ENCODE measurements around the gene RAB11FIP3. TPM values are rescaled to one million over a fixed set of nuclear protein-coding genes. Genes with fewer than 3 reads are reported as not detected.

Gene RAB11FIP3
- total RNA-seq, 1 experiment from 2014 or later, result 37.5 TPM

DNA sequence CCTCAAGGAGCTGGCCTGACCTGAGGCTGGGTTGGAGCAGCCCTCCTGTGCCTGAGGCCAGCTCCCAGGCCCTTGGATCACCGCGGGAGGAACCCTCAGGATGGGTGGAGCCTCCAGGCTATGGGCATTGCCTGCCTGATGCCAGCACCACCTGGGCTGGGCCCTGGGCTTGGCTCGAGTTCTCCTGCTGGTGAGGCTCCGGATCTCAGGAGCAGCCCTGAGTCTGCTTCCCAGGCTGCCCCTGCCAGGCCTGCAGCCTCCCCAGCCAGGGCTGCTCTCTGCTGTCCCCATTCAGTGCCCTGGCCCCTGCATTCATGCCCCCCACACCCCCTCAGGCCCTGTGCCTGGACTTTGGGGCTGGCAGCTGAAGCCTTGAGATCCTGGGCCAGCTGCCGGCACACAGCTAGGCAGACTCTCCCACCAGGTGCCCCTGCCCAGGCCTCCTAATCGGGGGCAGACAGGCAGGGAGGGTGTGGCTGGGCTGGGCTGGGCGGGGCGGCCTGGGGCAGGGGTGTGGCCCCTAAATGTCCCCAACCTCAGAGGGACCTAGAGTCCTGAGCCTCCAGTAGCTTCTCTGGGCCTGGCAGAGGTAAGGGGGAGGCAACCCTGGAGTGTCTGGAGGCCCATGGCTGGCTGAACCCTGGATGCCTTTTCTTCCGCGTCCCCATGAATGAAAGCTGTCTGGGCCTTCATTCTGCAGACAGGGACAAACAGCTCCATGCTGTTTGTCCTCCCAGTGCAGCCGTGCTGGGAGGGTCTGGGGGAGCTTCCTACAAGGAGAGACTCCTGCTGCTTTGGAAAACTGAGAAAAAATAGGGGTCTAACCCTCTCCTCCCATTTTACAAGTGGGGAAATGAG lies 143.2 kb downstream of the RAB11FIP3 start:
- no peaks in the 10 kb centered on the region for H3K27me3 Mint-ChIP-seq (ENCODE audit: insufficient read depth, unreplicated experiment)

DNA sequence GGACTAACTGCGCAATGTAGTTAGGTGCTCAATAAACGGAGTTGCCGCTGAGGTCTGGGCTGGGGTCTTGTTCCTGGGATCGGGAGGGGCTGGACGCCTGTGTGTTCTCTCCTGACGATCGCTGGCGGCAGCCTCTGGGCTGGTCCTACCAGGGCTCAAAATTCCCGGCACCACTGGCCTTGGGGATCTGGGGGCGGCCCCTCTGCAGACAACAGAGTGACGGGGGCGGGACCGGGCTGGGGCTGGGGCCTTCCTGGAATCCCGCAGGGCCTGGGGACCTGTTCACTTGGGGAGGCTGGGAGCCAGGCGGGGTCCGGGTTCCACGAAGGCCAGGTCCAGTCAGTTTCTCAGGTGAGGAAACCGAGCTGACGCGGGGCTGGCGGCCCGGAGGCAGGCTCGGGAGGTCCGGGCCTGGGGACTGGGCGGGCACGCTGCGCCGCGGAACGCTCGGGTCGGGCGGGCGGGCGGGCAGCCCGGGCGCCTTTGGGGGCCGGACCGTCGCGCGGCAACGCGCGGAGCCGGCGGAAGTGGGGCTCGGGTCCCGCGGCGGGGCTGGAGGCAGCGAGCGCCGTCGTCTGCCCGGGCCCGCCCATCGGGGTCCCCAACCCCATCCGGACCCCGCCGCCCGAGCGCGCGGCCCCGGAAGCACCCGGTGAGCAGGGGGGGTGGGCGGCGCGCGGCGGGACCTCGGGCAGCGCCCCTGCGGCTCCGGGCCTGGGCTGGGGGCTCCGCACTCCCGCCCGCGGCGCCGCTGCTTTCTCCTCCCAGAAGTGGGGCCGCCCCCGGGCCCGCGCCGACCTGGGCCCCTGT lies 144.2 kb downstream of the RAB11FIP3 start, which contains the start of gene PIGQ:
TSS of gene PIGQ (plus strand) at position 524 of the 810 bp plus-strand sequence. CDS start 4,107 bp downstream, outside the sequence.
- Mint-ChIP-seq H3K9me3 (ENCODE audit: unreplicated experiment) (no peaks in the 10 kb centered on the region), H3K4me3 (ENCODE audit: unreplicated experiment) (peak within 1 kb of the TSS; percentile 72), H3K36me3 (ENCODE audit: insufficient read depth, unreplicated experiment) (peaks cover 2% of the 10 kb centered on the region), H3K27ac (ENCODE audit: low read depth, unreplicated experiment) (peak within 1 kb of the TSS; percentile 82), H3K4me1 (ENCODE audit: insufficient read depth, unreplicated experiment) (peaks cover 8% of the 10 kb centered on the region), H3K27me3 (ENCODE audit: insufficient read depth, unreplicated experiment) (no peaks in the 10 kb centered on the region)
- no TSS peak for BruUV-seq (replicated peaks)
- peak; percentile 45 for DNase-seq (ENCODE audit: unreplicated experiment)
- POLR2A ChIA-PET, result interaction anchor here (0.8 to 2.8 kb wide), 7 partner anchors 13 to 52 kb away, joined by 4 to 23 read pairs (median 5); partner anchors contain the start of gene CAPN15
- CTCF ChIA-PET, result no interaction called here
- intact Hi-C loops (cut with micrococcal nuclease), result no loop called here
- TF ChIP-seq, protein P1, sequence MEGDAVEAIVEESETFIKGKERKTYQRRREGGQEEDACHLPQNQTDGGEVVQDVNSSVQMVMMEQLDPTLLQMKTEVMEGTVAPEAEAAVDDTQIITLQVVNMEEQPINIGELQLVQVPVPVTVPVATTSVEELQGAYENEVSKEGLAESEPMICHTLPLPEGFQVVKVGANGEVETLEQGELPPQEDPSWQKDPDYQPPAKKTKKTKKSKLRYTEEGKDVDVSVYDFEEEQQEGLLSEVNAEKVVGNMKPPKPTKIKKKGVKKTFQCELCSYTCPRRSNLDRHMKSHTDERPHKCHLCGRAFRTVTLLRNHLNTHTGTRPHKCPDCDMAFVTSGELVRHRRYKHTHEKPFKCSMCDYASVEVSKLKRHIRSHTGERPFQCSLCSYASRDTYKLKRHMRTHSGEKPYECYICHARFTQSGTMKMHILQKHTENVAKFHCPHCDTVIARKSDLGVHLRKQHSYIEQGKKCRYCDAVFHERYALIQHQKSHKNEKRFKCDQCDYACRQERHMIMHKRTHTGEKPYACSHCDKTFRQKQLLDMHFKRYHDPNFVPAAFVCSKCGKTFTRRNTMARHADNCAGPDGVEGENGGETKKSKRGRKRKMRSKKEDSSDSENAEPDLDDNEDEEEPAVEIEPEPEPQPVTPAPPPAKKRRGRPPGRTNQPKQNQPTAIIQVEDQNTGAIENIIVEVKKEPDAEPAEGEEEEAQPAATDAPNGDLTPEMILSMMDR (IDR thresholded peaks at IDR 0.05; ENCODE audit: unreplicated experiment), result no peak

More for the DNA sequence above, 143.2 kb downstream of the RAB11FIP3 start:
- Mint-ChIP-seq H3K27ac (ENCODE audit: low read depth, unreplicated experiment) (peak overlapping the region; percentile 79), H3K4me3 (ENCODE audit: unreplicated experiment) (peak overlapping the region; percentile 72), H3K4me1 (ENCODE audit: insufficient read depth, unreplicated experiment) (peaks cover 8% of the 10 kb centered on the region), H3K9me3 (ENCODE audit: unreplicated experiment) (no peaks in the 10 kb centered on the region), H3K36me3 (ENCODE audit: insufficient read depth, unreplicated experiment) (no peaks in the 10 kb centered on the region)
- no TSS peak for BruUV-seq (replicated peaks)
- DNase-seq (ENCODE audit: unreplicated experiment), result no peak
- TF ChIP-seq, protein P1 (IDR thresholded peaks at IDR 0.05; ENCODE audit: unreplicated experiment), result no peak
- CTCF ChIA-PET, result interaction anchor here (0.5 to 0.6 kb wide), 2 partner anchors 9 to 183 kb away, joined by 3 read pairs; no protein-coding TSS in a partner anchor
- POLR2A ChIA-PET, result interaction anchor here (0.7 to 2.3 kb wide), 4 partner anchors 20 to 143 kb away, joined by 3 to 17 read pairs (median 5); partner anchors contain the start of genes CAPN15 and RAB11FIP3
- intact Hi-C loops (cut with micrococcal nuclease), result no loop called here

Small RNAs within 50 kb of the gene (microRNA-seq; reads per million reads assigned to microRNA genes)
- gene MIR3176 (18.9 reads per million, percentile 56 among the genes with 10 or more reads in this experiment), gene MIR5587 (0.40 reads per million)

Other genes starting within 250 kb of the RAB11FIP3 start
- 2.2 and 2.9 TPM in 2 replicates for gene HBA1, start 249.0 kb upstream of the RAB11FIP3 start, total RNA-seq (2022)
- gene HBQ1, start 245.2 kb upstream of the RAB11FIP3 start, total RNA-seq (2022), result not detected in 2 replicates
- 58.9 and 74.1 TPM in 2 replicates for gene LUC7L, start 196.2 kb upstream of the RAB11FIP3 start, total RNA-seq (2022)
- 61.2 and 67.3 TPM in 2 replicates for gene FAM234A, start 190.8 kb upstream of the RAB11FIP3 start, total RNA-seq (2022)
- 1.7 and 3.6 TPM in 2 replicates for gene RGS11, start 149.7 kb upstream of the RAB11FIP3 start, total RNA-seq (2022)
- not detected in 2 replicates for gene ARHGDIG, start 145.1 kb upstream of the RAB11FIP3 start, total RNA-seq (2022)
- 0.56 TPM in 1 of 2 replicates, not detected in the other for gene PDIA2, start 142.5 kb upstream of the RAB11FIP3 start, total RNA-seq (2022)
- gene AXIN1, start 72.9 kb upstream of the RAB11FIP3 start, total RNA-seq (2022), result 37.0 and 43.7 TPM in 2 replicates
- 105 and 121 TPM in 2 replicates for gene MRPL28, start 55.1 kb upstream of the RAB11FIP3 start, total RNA-seq (2022)
- 18.3 and 23.9 TPM in 2 replicates for gene PGAP6, start 43.7 kb upstream of the RAB11FIP3 start, total RNA-seq (2022)
- 71.9 and 76.8 TPM in 2 replicates for gene NME4, start 28.4 kb upstream of the RAB11FIP3 start, total RNA-seq (2022)
- gene DECR2, start 23.8 kb upstream of the RAB11FIP3 start, total RNA-seq (2022), result 29.0 and 37.2 TPM in 2 replicates
- 68.2 and 81.1 TPM in 2 replicates for gene CAPN15, start 102.1 kb downstream of the RAB11FIP3 start, total RNA-seq (2022)
- gene PRR35, start 134.7 kb downstream of the RAB11FIP3 start, total RNA-seq (2022), result not detected in 2 replicates
- not detected in 2 replicates for gene NHLRC4, start 141.4 kb downstream of the RAB11FIP3 start, total RNA-seq (2022)
- gene PIGQ, start 144.3 kb downstream of the RAB11FIP3 start, total RNA-seq (2022), result 45.6 and 47.4 TPM in 2 replicates
- gene RAB40C, start 164.4 kb downstream of the RAB11FIP3 start, total RNA-seq (2022), result 17.1 and 17.7 TPM in 2 replicates
- 0.14 and 0.17 TPM in 2 replicates for gene WFIKKN1, start 205.3 kb downstream of the RAB11FIP3 start, total RNA-seq (2022)
- gene METTL26, start 210.7 kb downstream of the RAB11FIP3 start, total RNA-seq (2022), result 104 and 106 TPM in 2 replicates
- gene MCRIP2, start 216.2 kb downstream of the RAB11FIP3 start, total RNA-seq (2022), result 43.6 and 44.6 TPM in 2 replicates
- 40.4 and 47.9 TPM in 2 replicates for gene WDR90, start 223.7 kb downstream of the RAB11FIP3 start, total RNA-seq (2022)
- gene RHOT2, start 242.5 kb downstream of the RAB11FIP3 start, total RNA-seq (2022), result 110 and 118 TPM in 2 replicates

Data from MCF 10A (cell line).